HG03565 (cell line): ENCODE measurements around the gene LRRC10B.

Experiments
- ATAC-seq: cut with Tn5 transposase; IDR thresholded peaks from one replicate; pipeline ENCODE4 v1.9.1; 2021; ENCODE audit warnings: mild to moderate bottlenecking, moderate library complexity; ENCODE audit not compliant: unreplicated experiment

Gene LRRC10B

GRCh38 chr11:61486011-61486620 is 22.4 kb upstream of the LRRC10B start:
- ATAC-seq: no peak

GRCh38 chr11:61486779-61487178 is 21.8 kb upstream of the LRRC10B start:
- ATAC-seq: no peak

DNA sequence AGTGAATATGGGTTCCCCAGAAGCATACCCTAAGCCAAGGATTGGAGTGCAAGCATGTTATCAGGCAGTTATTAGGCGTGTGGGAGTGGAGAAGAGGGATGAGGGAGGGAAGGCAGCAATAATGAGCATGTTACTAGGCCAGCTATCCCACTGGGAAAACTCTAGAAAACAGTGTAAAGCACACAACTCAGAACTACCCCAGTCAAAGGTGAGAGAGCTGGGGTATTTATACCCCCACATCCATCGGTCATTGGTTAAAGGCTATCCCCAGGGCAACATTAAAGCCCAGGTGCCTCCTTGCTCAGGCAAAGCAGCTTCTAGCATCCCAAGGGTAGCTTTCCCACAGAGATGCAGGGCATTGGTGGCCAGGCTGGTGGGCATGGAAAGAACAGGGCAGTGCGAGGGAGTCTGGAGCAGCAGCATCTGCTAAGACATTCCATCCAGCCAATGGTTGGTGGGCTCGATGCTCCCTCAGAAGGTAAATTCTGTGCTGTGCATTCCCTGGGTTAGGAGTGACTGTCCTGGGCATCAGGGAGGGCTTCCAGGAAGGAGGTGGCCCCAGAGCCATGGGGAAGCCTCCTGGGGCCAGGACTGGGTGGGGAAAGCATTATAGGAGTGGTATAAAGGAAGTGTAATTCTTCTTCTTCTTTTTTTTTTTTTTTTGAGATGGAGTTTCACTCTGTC is 21.1 kb upstream of the LRRC10B start:
- ATAC-seq: no peak

DNA sequence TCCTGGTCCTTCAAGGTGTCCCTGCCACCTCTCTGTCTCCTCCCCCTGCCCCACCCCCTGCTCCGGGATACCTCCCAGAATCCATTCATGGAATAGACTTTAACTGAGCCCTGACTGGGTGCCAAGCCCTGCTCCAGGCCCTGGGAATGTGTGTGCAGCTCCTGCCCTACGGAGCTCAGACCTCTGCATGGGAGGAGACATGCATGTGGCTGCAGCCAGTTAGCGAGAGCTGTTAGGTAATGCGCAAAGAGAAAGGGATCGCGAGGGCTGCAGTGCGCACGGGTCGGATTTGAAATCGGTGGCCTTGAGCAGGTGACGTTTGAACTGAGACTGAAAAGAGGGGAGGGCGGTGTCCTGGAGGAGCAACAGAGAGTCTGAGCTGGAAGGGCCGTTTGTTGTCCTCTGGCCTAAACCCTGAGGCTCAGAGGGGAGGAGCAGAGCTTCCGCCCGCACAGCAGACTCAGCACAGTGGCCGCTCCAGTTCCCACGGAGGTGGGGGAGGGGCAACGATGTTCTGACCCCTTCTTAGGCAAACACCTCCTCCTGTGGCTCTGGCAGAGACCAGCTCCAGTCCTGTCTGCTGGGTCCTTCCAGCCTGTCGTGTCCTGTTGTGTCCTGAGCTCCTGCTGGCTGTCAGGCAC is 19.8 kb upstream of the LRRC10B start:
- no peak for ATAC-seq

GRCh38 chr11:61489833-61490721 is 18.5 kb upstream of the LRRC10B start:
- ATAC-seq: no peak

DNA sequence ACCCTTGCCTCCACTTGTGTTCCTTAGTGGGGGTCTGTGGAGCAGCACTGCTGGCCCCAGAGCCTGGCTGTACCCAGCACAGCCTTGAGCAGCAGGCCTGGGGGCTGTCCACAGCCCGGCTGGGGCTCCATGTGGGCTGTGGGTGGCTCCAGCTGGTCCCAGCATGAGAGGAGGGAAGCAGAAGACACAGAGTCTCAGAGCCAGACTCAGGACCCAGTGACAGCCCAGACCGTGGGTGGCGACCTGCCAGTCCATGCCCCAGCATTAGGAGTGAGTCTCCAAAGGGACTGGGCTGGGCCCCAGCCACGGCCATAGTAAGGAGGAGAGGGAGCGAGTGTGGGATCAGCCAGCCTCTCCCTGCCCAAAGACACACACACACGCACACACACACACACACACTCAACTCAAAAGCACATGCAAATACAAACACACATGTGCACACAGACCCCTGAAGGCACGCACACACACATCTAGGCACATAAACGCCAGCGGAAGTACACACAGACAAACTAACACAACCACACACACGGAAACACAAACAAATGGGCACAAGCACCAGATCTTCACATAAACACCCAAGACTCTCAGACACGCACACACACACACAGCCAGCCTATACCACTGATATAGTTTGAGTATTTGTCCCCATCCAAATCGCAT is 16.7 kb upstream of the LRRC10B start:
- no peak for ATAC-seq

DNA sequence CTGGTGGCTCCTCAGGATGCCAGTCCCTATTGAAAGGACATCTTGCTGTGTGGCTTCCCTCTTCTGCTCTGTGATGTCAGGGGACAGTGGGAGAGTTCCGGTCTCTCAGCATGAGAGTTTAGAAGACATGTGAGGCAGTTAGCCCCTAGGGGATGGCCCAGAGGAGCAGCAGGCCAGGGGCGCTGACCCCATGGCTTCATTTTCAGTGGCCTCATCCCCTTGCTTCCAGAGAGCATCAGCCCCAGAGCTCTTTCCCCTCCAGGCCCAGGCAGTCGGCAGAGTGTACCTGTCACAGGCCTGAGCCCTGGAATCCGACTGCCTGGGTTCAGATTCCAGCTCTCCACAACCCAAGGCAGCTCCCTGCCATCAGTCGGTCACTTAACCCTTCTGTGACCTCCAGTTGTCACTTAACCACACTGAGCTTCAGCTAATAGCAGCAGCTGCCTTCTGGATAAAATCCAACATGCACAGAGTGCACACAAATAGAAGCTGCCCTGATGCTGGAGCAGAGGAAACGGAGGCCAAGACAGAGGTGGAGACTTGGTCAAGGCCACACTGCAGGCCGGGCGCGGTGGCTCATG is 14.1 kb upstream of the LRRC10B start:
- no peak for ATAC-seq

GRCh38 chr11:61495801-61496601 is 12.5 kb upstream of the LRRC10B start:
- ATAC-seq: no peak

GRCh38 chr11:61496602-61497400 is 11.7 kb upstream of the LRRC10B start:
- ATAC-seq: no peak

DNA sequence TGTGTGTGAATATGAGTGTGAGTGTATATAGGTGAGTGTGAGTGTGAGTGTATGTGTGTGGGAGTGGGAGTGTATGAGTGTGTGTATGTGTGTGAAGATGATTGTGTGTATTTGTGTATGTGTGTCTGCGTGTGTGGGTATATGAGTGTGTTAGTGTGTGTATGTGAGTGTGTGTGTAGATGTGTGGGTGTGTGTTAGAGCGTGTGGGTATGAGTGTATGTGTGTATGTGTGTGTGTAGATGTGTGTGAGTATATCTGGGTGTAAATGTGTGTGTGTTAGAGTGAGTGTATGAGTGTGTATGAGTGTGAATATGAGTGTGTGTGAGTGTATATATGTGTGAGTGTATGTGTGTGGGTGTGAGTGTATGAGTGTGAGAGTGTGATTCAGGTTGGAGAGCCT is 11.1 kb upstream of the LRRC10B start:
- no peak for ATAC-seq

DNA sequence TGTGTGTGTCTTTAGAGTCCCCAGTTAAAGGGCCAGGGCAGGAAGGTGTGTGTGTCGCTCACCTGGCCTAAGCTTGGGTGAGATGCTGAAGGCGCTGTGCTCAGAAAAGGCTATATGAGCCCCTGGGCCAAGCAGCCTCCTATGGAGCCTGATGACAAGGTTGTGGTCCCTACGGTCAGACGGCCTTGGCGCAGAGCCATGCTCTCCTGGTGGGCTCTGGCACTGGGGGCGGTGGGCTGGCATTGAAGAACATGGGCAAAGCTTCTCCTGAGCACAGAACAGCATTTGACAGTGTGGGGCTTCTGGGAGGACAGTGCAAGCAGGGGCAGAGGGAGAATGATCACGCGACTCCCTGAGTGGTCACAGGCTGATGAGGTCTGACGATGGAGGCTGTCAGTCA is 10.7 kb upstream of the LRRC10B start:
- ATAC-seq: no peak

- ATAC-seq: no peak
Measured at GRCh38 chr11:61498767-61499341, 9.7 kb upstream of the LRRC10B start.

DNA sequence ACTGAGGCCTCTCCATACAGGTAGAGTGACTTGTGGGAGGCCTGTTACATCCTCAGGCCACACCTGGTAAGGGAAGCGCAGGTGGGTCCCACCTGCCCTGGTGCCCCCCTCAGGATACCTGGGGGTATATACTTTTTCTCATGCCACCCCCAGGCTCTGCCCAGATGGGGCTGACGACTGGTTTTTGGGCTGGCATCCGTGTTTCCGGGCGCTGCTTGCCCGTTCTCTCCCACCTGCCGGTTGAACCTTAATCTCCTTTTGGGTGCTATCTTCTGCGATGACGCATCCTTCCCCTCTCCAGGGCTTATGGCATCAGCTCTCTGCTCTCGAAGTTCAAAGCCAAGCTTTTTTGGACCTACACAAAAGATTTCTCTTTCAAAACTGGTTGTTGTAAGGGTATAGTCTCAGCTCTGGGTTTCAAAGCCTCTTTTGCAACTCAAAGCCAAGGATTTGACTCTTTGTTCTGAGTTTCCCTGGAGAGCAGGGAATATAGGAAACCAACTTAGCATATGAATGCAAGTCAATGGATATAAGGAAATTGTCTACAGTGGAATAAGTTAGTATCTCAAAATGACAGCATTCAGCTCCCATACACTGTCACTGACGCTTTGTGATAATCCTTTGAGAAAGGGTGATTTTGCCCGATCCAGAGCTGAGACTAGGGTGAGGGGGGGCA is 8.6 kb upstream of the LRRC10B start:
- no peak for ATAC-seq

DNA sequence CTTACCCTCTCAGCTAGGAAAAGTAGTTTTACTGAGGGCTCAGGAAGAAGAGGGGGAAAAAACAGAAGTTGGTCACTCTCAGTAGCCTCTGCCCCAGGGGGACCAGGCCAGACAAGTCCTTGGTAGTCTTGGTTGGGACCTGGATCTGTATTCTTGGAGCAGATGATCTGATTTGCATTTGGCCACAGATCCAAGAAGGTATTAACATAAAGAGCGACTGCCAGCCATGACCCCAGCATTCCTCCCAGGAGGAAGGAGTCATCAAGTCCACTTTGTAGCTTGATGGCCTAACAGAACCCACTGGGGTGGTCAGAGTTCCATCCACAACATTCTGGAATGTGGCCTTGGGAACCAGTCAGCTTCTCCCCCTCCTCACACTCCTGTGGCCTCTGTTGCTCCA is 6.0 kb upstream of the LRRC10B start:
- ATAC-seq: no peak

DNA sequence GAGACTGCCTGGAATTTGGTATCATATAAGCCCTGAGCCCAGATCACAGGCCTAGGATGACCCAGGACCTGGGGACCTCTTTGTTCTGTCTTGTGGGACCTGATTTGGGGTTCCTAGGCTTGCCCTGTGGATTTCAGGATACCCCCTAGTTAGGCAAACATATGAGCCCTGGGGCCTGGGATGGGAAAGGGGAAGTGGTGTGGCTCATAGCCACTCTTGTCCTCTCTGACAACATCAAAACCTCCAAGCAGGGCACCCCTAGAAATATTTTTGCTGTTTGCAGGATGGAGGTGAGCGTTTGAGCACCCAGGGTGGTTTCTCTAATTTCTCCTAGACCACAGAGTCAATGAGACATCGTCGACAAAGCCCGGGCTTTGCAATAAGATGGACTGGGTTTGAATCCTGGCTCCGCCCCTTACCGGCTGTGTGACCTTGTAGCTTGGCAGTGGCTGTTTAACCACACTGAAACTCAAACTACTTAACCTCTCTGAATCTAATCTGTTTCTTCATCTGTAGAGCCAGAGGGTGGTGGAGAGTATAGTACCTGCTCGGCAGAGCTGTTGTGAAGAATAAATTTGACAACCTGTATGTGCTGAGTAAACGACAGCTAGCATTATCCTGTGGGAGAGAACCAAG is 5.3 kb upstream of the LRRC10B start:
- ATAC-seq: no peak

DNA sequence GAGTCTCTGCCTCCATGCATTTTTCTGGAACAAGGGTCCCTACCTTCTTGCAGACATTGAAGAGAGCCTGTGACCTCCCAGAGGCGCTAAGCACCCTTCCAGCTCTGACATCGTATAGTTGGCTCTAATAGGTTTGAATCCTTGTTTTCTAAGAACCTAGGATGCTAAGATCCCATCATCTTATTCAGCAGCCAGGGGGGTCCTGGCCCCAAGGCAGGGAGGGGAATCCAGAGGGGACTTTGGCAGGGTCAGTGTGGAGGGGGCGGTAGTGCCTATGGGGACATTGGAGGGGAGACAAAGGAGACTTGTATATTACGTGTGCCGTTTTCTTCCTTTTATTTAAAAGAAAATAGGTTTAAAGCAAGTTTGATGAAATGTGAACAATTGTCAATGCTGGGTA is 3.4 kb upstream of the LRRC10B start:
- ATAC-seq: no peak

DNA sequence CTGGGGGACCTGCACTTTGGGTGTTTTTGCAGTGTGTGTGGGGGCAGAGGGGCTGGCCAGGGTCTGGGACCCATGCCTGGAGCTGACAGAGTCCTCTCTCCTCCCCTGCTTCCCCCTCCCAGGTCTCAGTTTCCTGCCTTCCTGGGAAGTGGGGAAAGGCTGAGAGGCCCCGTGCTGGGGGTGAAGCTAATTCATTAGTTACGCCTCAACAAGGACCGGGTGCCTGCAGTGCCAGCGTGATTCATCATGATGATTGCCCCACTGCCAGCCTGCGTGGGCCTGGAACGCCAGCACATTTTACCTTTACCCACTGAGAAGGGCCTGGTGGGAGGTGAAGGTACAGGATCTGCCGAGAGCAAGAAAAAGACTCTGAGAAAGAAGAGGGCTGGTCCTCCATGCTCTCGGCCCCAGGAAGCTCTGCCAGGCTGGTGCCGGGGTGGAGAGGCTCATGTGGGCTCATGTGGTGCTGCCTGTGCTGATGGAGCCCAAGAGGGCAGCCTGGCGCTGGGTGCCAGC is 2.9 kb upstream of the LRRC10B start:
- no peak for ATAC-seq
